HG03196 (cell line): Measurements from ENCODE around the gene FAM20C.
"Not testable (repeated sequence)": the region's sequence is repeated elsewhere in the genome, so short reads cannot be mapped to it uniquely, and the experiment has no call there.

ENCODE experiments used
- ATAC-seq: cut with Tn5 transposase; IDR thresholded peaks from one replicate; pipeline ENCODE4 v1.9.1; 2021; ENCODE audit not compliant: unreplicated experiment

Gene FAM20C

DNA sequence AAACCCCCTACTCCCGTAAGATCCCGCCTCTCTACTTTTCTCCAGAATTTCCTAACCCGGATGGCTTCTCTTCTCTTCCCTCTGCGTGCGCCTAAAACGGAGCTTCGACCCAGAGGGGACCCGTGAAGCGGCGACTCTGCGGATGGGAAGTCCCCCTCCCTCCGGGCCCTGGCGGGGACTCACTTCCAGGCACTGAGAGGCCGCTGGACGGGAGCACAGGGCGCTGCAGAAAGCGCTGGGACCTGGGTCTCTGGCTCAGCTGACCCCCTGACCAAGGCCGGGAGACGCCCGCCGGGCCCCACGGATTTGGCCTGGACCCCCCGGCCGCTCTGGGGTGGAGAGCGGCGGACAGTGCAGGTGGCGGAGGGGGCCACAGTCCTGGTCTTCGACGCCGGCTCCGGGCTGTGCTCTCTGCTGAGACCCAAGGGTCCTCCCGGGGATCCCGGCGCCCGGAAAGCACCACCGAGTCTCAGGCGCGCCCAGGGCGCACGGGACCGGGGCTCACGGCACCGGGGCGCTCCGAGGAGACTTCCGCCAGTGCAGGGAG is 96.9 kb downstream of the FAM20C start:
- ATAC-seq, result no peak

GRCh38 chr7:289756-290553 is 97.6 kb downstream of the FAM20C start, which contains the start of gene FOXL3:
FOXL3 (plus strand) TSS chr7:290170; CDS start chr7:290170, 0 bp downstream.
- no peak for ATAC-seq

GRCh38 chr7:290554-291372 is 98.4 kb downstream of the FAM20C start:
- no peak for ATAC-seq

DNA sequence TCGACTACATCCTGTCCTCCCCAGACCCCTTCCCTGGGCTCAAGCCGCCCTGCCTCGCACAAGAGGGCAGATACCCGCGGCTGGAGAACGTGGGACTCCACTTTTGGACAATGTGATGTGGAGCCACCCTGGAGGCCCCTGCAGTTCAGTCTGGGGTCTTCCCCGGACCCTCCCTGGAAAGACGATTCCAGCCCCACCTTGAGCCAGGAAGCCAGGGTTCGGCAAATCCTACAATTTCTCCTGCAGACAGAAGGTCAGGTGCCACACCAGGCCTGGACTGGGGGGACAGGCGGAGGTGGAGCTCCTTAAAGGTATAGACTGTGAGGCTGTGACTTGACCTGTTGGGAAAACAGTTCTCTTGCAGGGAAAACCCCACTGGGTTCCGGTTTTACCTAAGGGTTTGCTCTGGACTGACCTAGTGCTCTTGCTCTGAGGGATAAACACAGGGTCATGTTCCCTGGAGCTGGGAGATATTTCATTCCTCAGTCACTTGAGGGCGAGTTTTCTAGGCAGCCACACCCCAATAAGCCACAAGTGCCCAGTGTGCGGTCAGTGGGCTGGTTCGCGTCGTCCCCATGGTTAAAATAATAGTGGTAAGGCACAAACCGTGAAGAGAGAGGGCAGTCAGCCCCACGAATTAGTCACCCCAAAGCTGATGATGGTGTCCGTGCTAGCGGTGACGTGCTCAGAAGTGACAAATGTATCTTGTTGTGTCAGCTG is 99.2 kb downstream of the FAM20C start:
- no peak for ATAC-seq

DNA sequence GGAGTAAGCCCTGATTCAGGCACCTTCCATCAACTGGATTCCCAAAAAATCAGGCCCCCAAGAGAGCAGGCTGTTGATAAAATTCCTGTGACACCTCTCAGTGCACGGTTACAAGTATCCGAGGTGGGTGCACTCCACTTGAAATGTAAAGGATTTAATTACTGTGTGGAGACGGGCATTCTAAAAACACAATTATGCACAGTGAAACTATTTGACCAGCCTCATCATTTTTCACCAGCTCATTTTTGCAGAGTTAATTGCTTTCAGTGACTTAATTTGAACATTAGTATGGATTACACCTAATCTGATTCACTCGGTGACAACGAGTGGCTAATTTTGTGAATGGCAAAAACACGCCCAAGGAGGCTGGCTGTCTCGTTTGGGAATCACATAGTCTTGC is 99.9 kb downstream of the FAM20C start:
- no peak for ATAC-seq

DNA sequence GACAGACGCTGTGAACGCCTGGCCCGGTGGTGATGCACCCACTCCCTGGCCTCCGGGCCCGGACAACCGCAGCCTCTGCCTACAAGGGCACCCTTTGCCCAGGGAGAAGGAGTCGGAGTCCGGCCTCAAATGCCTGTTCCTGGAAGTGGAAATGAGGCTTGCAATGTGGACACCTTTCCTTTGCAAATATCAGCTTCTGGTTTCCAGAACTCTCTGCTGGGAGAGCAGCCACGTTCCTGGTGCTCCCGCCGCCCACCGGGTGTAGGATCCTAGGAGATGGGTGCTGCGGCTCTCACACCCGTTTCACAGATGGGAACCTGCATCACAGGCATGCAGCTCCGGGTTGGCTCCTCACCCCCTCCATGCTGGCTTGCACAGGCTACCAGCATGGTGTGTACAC is 100.5 kb downstream of the FAM20C start:
- no peak for ATAC-seq

GRCh38 chr7:293681-294439 is 101.5 kb downstream of the FAM20C start:
- no peak for ATAC-seq

GRCh38 chr7:294440-295154 is 102.2 kb downstream of the FAM20C start:
- no peak for ATAC-seq

DNA sequence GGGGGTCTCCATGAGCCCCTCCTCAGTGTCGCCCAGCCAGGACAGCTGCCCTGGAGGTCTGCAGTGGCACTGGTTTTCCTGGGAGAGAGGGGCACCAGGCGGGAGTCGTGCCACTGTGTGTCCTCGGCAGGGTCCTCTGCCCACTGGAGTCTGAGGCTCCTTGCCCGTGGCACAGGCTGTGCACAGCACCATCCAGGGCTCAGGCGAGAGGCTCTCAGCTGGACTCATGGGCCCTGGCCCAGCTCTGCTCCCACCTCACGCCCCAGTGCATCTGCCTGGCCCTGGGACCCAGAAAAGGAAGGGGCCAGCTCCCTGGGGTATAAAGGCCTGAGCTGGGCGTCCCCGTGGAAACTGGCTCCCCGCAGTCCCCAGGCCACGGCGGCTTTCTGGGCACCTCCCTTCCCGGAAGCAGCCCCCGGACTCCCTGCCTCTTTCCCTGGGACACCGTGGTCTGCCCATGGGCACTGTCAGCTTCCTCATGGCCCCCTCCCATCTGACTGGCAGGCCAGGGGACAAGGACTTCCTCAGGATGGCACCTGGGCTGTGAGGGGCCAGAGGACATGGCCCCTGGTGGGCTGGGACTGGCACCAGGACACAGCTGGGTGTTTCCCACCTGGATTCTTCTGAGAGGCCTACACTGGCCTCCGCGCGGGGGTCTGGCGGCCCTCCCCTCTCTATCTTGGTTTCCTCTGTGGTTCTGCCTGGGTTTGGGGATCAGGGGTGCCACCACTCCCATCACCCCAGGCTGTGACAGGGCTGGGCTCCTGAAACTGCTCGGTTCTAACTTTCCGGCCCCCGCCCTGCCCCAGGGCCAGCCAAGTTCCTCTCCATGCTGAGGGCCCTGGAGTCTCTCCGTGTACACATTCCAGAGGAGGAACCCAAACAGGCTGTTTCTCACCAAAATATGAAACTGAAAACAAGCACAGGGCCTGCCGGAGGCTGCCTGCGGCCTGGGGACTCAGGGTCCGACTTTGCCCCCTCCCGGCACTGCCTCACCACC is 103.1 kb downstream of the FAM20C start:
- ATAC-seq, result no peak

- ATAC-seq, result no peak
These were observed 104.1 kb downstream of the FAM20C start for GRCh38 chr7:296373-296945.

GRCh38 chr7:297141-297540 is 104.8 kb downstream of the FAM20C start:
- ATAC-seq, result not testable (repeated sequence)

GRCh38 chr7:297611-298374 is 105.4 kb downstream of the FAM20C start:
- no peak for ATAC-seq

GRCh38 chr7:298375-298702 is 106.0 kb downstream of the FAM20C start:
- no peak for ATAC-seq

- no peak for ATAC-seq
These were observed 106.4 kb downstream of the FAM20C start for GRCh38 chr7:298743-299142.

DNA sequence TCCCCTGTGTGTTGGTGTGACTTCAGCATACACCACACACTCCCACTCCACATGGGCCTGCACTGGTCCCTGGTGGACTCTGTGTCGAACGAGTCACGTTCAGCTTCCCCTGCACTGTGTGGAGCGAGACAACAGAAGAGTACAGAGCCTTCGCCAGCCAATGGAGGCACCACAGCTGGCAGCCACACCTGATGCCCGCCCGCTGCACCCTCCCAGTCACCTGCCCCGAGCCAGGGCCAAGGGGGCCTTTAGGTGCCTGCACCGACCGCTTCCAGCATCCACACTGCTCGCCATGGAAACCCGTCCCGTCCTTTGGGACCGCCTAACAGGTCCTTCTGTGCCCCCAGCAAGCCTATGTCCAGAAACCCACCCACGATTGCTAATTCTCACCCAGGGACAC is 106.8 kb downstream of the FAM20C start:
- no peak for ATAC-seq

- ATAC-seq, result no peak
These were observed 107.3 kb downstream of the FAM20C start for GRCh38 chr7:299628-300027.

- no peak for ATAC-seq
These were observed 107.7 kb downstream of the FAM20C start for GRCh38 chr7:300048-300447.
